HCT116 (cell line): Measurements from ENCODE around the gene HHIPL1. TPM values are rescaled to one million over a fixed set of nuclear protein-coding genes. Genes with fewer than 3 reads are reported as not detected.

Source experiments
- ATAC-seq: fragments of 200-7000 bp; cut with Tn5 transposase; 2 replicates; pipeline ENCODE4 v1.9.1; 2020; ENCODE audit warnings: mild to moderate bottlenecking, moderate library complexity
- BruUV-seq: library from RNA; stranded (reverse); fragments of 400-500 nt; replicated peaks from 2 replicates; lab custom pipeline; 2021; lab: Mats Ljungman, UMichigan
- CTCF ChIA-PET: fragments of 300-600 bp; sonication (Branson Sonifier 250); formaldehyde crosslinking; loops from one replicate; lab custom pipeline; 2021; ENCODE audit warnings: antibody characterized with exemption; lab: Charles Lee
- POLR2A ChIA-PET: fragments of 300-600, 350-600 bp; sonication (Branson Sonifier 250); formaldehyde crosslinking; loops from one replicate; lab custom pipeline; 2021; ENCODE audit warnings: antibody characterized with exemption; lab: Charles Lee
- RAD21 ChIA-PET, 2 experiments: fragments of 300-600 bp; sonication (Branson Sonifier 250); formaldehyde crosslinking; loops; one replicate each; lab custom pipeline; 2023; ENCODE audit warnings: low total read pairs in 2 of 2; ENCODE audit not compliant: uncharacterized antibody in 2 of 2, unreplicated experiment in 2 of 2, low non-redundant PET in 1 of 2; lab: Charles Lee
- DNase-seq: peaks from one replicate; pipeline ENCODE4 v3.0.0-alpha.2; 2010; ENCODE audit warnings: low read depth, low spot score
- H2AFZ ChIP-seq: fragments of 200-600 bp; shearing (Covaris generic), sonication (generic); 2 replicates; pipeline ENCODE4 v1.6.1; 2017; ENCODE audit warnings: low read depth, mixed run types, mixed read lengths, antibody characterized with exemption, low read length; ENCODE audit not compliant: poor library complexity, severe bottlenecking
- H3K27ac ChIP-seq: 2 replicates; pipeline ENCODE4 v1.5.1; 2012; ENCODE audit warnings: low read depth, low read length
- H3K27me3 ChIP-seq: fragments of 200-600 bp; sonication (generic); 2 replicates; pipeline ENCODE4 v1.6.1; 2016; ENCODE audit warnings: mixed run types, low read length, mixed read lengths; ENCODE audit not compliant: insufficient read depth
- H3K36me3 ChIP-seq, 2 experiments: fragments of 200-500 bp in 1 of 2; fragments of 200-600 bp in 1 of 2; sonication (Bioruptor generic) in 1 of 2; sonication (generic) in 1 of 2; 2 replicates each; pipeline versions ENCODE4 v1.5.1 to v1.6.1; 2014 to 2016; ENCODE audit warnings: low read length in 2 of 2, inconsistent platforms in 1 of 2, mixed read lengths in 1 of 2, mixed run types in 1 of 2; ENCODE audit not compliant: insufficient read depth in 2 of 2, control insufficient read depth in 1 of 2
- H3K4me1 ChIP-seq, 2 experiments: fragments of 200-600 bp in 1 of 2; sonication (generic) in 1 of 2; 2 replicates each; pipeline versions ENCODE4 v1.5.1 to v1.6.1; 2012 to 2017; ENCODE audit warnings: low read length in 2 of 2, inconsistent platforms in 1 of 2, mild to moderate bottlenecking in 1 of 2, mixed read lengths in 1 of 2, mixed run types in 1 of 2, moderate library complexity in 1 of 2; ENCODE audit not compliant: insufficient read depth in 2 of 2, control insufficient read depth in 1 of 2
- H3K4me2 ChIP-seq: fragments of 200-600 bp; sonication (generic); 2 replicates; pipeline ENCODE4 v1.6.1; 2017; ENCODE audit warnings: mixed run types, low read length, mixed read lengths
- H3K4me3 ChIP-seq, 2 experiments: fragments of 200-600 bp in 1 of 2; sonication (generic) in 1 of 2; replicated peaks in 1 of 2; 2 replicates each; pipeline ENCODE4 v1.5.1; 2011 to 2016; ENCODE audit warnings: low read length in 2 of 2, control low read depth in 1 of 2, low read depth in 1 of 2, mild to moderate bottlenecking in 1 of 2, mixed read lengths in 1 of 2, mixed run types in 1 of 2
- H3K79me2 ChIP-seq: fragments of 200-600 bp; sonication (generic); 2 replicates; pipeline ENCODE4 v1.6.1; 2017; ENCODE audit warnings: mild to moderate bottlenecking, mixed run types, low read length, moderate library complexity, mixed read lengths; ENCODE audit not compliant: insufficient read depth
- H3K9ac ChIP-seq: fragments of 200-600 bp; sonication (generic); 2 replicates; pipeline ENCODE4 v1.6.1; 2016; ENCODE audit warnings: low read length, mixed read lengths
- H3K9me2 ChIP-seq: fragments of 200-600 bp; sonication (generic), shearing (Covaris generic); 2 replicates; pipeline ENCODE4 v1.6.1; 2017; ENCODE audit warnings: mixed run types, mild to moderate bottlenecking, moderate library complexity; ENCODE audit not compliant: insufficient read depth
- H3K9me3 ChIP-seq, 2 experiments: fragments of 200-500 bp in 1 of 2; fragments of 200-600 bp in 1 of 2; sonication (Bioruptor generic) in 1 of 2; sonication (generic) in 1 of 2; 2 replicates each; pipeline ENCODE4 v1.6.1; 2014 to 2017; ENCODE audit warnings: low read length in 2 of 2, mixed read lengths in 2 of 2, inconsistent platforms in 1 of 2, low read depth in 1 of 2, mild to moderate bottlenecking in 1 of 2, mixed run types in 1 of 2, moderate library complexity in 1 of 2; ENCODE audit not compliant: control insufficient read depth in 1 of 2, insufficient read depth in 1 of 2
- H4K20me1 ChIP-seq: fragments of 200-600 bp; sonication (generic), shearing (Covaris generic); 2 replicates; pipeline ENCODE4 v1.6.1; 2017; ENCODE audit warnings: mixed run types, mild to moderate bottlenecking, moderate library complexity; ENCODE audit not compliant: insufficient read depth
- EZH2phosphoT487 ChIP-seq: fragments of 200-600 bp; IDR thresholded peaks from 2 replicates; pipeline ENCODE4 v1.6.1; 2018; ENCODE audit warnings: antibody characterized with exemption, borderline replicate concordance
- POLR2AphosphoS5 ChIP-seq: IDR thresholded peaks from 2 replicates; pipeline ENCODE4 v1.6.1; 2011; ENCODE audit warnings: mild to moderate bottlenecking, low read depth, low read length, moderate library complexity
- TCF7L2 ChIP-seq: IDR thresholded peaks from 2 replicates; pipeline ENCODE4 v1.7.0; 2011; ENCODE audit warnings: borderline replicate concordance, inconsistent platforms; ENCODE audit not compliant: insufficient read depth, insufficient read length; ENCODE audit errors: extremely low read depth
- YY1 ChIP-seq: IDR thresholded peaks from 2 replicates; pipeline ENCODE4 v1.6.1; 2011; ENCODE audit warnings: low read length, low read depth, moderate library complexity, mild to moderate bottlenecking; ENCODE audit not compliant: insufficient replicate concordance; ENCODE audit errors: extremely low read depth
- ZFX ChIP-seq: fragments of 450-650 bp; IDR thresholded peaks from 2 replicates; pipeline ENCODE4 v1.6.1; 2017
- ZNF274 ChIP-seq: fragments of 200-500 bp; sonication (Bioruptor generic); IDR thresholded peaks from 2 replicates; pipeline ENCODE4 v1.6.1; 2014; ENCODE audit warnings: mild to moderate bottlenecking, low read depth, low read length, inconsistent platforms
- intact Hi-C: fragments of 100-400 bp; cut with micrococcal nuclease; formaldehyde crosslinking; loops from 2 replicates; pipeline ENCODE4 v1.10.0; 2022
- total RNA-seq: library from RNA; stranded (reverse); gene quantifications from one replicate; pipeline ENCODE4 v1.2.1, GENCODE V29; 2021; ENCODE audit not compliant: unreplicated experiment
- TF ChIP-seq, protein P1 (sequence below): IDR thresholded peaks from 2 replicates; pipeline ENCODE4 v1.6.1; 2012
- TF ChIP-seq, protein P2 (sequence below): IDR thresholded peaks from 2 replicates; pipeline ENCODE4 v1.6.1; 2011; ENCODE audit warnings: mild to moderate bottlenecking, low read length, moderate library complexity; ENCODE audit not compliant: insufficient replicate concordance; ENCODE audit errors: extremely low read depth

HHIPL1 gene
- total RNA-seq, 1 experiment from 2014 or later = not detected

DNA sequence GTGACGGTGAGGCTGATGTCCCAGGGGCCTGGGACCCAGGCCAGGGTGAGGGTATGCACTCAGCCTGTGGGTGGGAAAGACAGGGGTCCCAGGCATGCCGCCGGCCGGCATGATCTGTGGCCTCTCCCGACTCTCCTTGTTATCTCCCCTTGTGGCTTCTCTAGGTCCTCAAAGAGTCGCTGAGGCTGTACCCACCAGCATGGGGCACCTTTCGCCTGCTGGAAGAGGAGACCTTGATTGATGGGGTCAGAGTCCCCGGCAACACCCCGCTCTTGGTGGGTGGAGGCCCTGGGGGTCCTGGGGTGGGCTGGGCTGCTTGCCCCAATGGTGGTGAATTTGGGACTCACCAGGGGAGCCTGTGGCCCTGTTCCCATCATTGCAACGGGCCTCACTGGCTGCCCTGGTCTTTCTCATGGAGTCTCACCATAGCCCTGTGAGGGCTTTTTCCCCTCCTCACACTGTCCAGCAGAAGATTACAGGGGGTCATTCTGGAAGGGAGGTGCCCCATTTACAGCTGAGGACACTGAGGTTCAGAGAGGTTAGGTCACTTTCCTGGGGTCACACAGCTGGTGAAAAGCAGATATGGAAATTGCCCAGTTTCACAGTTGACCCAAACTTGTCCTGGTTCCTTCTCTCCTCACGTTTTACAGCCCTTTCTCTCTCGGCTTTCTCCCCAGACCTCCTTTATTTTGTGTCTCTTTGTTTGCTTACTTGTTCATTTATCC lies 77.0 kb downstream of the HHIPL1 start:
- H3K27me3 ChIP-seq = no peaks in the 10 kb centered on the region
- H3K9me2 ChIP-seq = no peaks in the 10 kb centered on the region
- ATAC-seq (no peak), DNase-seq (no peak)
- no peak overlapping the region for H2AFZ ChIP-seq
- H3K4me1 ChIP-seq = no peaks in the 10 kb centered on the region
- H4K20me1 ChIP-seq = no peaks in the 10 kb centered on the region
- no peak overlapping the region for H3K9ac ChIP-seq
- no TSS peak for BruUV-seq
- no peak overlapping the region for H3K4me2 ChIP-seq
- intact Hi-C loops = no loop called here
- RAD21 ChIA-PET = no interaction called here
- TF ChIP-seq TCF7L2 = no peak
- TF ChIP-seq EZH2phosphoT487 = no peak
- TF ChIP-seq, protein P1, sequence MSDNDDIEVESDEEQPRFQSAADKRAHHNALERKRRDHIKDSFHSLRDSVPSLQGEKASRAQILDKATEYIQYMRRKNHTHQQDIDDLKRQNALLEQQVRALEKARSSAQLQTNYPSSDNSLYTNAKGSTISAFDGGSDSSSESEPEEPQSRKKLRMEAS = no peak
- no peak for TF ChIP-seq POLR2AphosphoS5
- TF ChIP-seq, protein P2, sequence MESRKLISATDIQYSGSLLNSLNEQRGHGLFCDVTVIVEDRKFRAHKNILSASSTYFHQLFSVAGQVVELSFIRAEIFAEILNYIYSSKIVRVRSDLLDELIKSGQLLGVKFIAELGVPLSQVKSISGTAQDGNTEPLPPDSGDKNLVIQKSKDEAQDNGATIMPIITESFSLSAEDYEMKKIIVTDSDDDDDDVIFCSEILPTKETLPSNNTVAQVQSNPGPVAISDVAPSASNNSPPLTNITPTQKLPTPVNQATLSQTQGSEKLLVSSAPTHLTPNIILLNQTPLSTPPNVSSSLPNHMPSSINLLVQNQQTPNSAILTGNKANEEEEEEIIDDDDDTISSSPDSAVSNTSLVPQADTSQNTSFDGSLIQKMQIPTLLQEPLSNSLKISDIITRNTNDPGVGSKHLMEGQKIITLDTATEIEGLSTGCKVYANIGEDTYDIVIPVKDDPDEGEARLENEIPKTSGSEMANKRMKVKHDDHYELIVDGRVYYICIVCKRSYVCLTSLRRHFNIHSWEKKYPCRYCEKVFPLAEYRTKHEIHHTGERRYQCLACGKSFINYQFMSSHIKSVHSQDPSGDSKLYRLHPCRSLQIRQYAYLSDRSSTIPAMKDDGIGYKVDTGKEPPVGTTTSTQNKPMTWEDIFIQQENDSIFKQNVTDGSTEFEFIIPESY = no peak
- no peak for TF ChIP-seq ZFX
- TF ChIP-seq YY1 = no peak
- no peak for TF ChIP-seq ZNF274
- CTCF ChIA-PET = interaction anchor here (1.3 kb wide), 1 partner anchor 8 kb away, joined by 5 read pairs; no protein-coding TSS in a partner anchor
- no peak overlapping the region for H3K4me3 ChIP-seq
- H3K9me3 ChIP-seq = no peaks in the 10 kb centered on the region
- no peak overlapping the region for H3K27ac ChIP-seq
- POLR2A ChIA-PET = no interaction called here
- H3K36me3 ChIP-seq = no peaks in the 10 kb centered on the region
- no peaks in the 10 kb centered on the region for H3K79me2 ChIP-seq
